ENCODE data around the gene APC.
"Not testable (repeated sequence)": the region's sequence is repeated elsewhere in the genome, so short reads cannot be mapped to it uniquely, and the experiment has no call there.

The APC gene

DNA sequence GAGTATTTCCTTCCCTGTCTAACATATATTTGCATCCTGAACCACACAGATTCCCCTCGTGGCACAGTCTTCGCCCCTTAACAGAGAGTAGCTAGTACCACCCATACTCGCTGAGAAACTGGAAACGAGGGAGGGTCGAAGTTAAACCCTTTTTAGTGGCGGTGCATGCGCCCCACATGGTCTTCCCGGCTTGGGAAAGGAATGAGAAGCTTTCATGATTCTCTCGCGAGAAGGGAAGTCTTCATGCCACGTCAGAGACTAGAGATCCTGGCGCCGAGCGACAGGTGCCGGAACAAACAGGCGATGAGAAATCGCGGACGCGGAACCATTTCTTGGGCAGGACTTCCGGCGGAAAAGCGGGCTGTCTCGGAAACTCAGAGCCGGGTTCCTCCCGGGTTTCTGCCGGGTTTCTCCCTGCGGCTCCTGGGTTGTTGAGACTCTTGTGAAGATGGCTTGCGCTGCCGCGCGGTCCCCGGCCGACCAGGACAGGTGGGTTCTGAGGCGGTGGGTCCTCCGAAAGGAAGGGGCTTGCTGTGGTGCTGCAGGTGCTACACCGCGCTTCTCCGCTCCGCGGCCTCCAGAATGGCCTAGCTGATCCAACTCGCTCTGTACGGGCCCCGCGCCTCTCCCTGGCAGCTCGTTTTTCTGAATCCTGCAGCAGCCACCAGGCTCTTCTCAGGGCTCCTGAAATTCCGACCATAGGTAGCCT lies 123.4 kb downstream of the APC start, which contains the start of gene SRP19:
SRP19 (plus strand) TSS at position 359 of the 709 bp plus-strand sequence; CDS start at position 449, 90 bp downstream.
- peak; percentile 92 for DNase-seq

DNA sequence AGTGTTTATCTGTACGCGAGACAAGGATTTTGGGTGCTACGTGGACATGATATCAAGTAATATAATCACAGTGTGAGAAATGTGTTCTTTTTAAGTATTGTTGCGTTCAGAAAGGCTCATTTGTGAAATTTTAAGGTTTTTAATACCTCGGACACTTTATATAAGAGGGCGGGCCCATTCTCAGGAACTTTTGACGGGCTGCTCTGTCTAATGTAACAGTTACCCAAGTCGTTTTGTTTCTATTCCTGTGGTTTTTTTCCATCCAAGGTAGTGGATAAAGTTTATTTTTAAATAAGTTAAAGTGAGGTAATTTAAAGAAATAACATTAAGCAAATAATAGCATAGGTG lies 123.9 kb downstream of the APC start:
- DNase-seq, result no peak

DNA sequence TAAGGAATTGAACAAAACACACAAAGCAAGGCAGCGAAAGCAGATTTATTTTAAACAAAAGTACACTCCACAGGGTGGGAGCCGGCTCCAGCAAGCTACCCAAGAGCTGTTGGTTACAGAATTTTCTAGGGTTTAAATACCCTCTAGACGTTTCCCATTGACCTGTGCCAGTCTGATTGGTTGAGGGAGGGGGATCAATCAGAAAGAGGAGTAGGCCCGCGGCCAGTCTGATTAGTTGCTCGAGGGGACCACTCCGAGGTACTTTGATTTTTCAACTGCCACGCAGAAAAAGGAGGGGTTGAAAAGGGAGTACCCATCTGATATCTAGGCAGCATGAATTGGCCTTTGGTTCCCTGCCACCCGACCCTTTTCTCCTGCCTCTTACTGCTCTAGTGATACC lies 124.4 kb downstream of the APC start:
- DNase-seq, result no peak

DNA sequence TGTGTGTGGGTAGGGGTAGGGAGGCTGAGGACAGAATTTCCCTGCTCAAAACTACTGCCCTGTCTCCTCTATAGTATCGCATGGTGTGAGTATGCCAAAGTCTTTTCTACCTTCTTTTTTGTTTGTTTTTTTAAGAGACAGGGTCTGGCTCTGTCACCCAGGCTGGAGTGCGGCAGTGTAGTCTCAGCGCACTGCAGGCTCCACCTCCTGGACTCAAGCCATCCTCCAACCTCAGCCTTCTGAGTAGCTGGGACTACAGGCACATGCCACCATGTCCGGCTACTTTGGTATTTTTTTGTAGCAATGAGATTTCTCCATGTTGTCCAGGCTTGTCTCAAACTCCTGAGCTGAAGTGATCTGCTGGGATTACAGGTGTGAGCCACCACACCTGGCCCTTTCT lies 125.9 kb downstream of the APC start:
- DNase-seq, result no peak

DNA sequence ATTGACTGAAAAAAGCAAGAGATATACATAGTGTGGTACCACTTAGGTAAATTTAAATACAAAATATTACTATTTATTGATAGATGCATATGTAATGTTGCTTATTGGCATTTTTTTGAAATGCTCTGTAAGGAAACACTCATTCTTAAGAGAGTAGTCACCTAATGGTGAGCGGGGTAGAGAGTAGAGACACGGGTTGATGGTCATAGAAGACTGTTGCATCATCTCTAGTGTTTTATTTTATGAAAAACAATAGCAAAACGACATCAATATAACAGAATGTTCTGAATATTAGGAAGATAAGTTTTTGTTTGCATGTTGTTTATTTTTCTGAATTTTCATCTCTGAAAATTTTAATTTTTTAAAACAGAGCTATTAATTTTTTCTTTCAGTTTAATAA lies 127.4 kb downstream of the APC start:
- no peak for DNase-seq

DNA sequence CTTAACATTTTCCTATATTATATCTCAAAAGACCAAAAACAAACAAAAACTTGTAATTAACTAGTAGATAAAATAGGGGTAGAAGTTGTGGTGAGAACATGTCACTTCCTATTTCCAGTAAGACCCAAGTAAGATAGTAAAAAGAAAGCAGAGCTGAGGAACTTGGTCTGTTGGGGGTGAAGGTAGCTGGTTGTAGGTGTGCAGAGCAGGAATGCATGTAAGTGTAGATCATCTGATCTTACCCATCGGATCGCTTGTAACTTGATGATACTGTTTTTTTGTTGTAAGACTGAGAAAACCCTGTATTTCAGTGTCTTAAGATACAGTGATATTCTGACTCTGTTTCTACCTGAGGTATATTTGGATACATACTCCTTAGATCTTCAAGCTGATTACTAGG lies 129.1 kb downstream of the APC start:
- DNase-seq, result no peak

DNA sequence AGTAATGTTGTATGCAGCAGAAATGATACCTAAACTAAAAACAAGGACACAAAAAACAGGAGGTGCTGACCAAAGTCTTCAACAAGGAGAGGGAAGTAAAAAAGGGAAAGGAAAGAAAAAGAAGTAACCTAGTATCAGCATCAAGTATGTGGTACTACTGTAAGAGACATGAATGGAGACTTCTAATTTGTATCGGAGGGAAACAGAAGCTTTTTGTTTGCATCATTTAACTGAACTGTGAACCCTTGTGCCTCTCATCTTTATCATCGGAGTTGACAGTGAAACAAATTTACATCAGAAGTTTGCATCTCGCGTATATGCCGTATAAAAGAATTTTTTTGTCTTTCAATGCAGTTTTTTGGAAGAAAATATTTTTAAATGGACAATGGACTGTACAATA lies 129.7 kb downstream of the APC start:
- no peak for DNase-seq

DNA sequence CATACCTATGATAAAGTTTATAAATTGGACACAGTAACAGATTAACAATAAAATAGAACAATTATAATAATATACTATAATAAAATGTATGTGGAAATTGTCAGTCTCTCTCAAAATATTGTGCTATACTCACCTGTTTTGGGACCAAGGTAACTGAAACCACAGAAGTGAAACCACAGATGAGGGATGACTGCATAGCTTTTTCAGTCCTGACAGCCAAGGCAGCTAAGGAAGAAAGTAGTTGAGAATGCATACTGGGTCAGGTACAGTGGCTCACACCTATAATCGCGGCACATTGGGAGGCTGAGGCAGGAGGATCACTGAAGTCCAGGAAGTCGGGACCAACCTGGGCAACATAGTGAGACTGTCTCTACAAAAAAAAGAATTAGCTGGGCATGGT lies 132.3 kb downstream of the APC start:
- peak; percentile 9 for DNase-seq

DNA sequence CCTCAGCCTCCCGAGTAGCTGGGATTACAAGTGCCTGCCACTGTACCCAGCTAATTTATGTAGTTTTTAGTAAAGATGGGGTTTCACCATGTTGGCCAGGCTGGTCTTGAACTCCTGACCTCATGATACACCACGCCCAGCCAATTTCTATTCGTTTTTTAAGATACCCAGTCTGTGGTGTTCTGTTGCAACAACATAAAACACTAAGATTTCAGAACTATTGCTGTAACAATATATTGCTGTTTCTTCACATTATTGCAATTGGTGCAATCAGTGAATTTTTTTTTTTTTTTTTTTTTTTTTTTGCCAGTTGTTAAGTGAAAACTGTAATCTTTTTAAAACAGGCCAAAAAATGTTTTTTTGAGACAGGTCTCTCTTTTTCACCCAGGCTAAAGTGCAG lies 133.3 kb downstream of the APC start:
- no peak for DNase-seq

DNA sequence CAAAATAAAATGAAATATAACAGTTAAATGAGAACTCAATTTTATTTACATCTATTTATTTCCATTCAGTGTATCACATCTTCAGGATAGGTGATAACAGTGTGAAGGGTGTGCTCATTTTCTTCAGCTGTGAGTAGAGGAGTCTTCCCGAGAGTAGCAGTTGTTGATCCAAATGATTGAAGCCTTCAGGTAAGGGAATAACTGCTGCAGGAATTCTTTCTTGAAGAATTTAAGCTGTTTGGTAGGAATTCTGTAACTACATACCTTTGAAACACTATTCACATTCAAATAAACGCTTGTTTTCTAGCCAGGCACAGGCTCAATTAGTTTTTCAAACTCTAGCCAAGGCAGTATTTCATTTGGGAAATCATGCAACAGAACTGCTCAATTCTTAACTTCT lies 138.7 kb downstream of the APC start:
- no peak for DNase-seq

DNA sequence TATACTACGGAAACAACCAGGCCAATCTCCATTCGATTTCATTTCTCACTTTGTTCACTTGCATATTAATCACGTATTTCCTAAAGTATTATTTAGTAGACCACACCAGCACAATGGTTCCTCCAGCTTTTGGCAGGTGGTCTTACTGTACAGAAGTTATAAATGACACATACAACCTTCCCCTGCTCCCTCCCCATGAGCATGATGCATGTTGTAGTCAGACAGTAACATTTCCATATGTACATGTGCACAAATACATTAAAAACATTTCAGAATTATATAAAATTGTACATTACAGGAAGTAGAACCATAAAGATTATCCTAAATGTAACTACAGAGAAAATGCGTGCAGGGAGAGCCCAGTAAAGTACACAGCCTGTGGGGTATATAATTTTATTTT lies 140.4 kb downstream of the APC start:
- DNase-seq, result no peak

DNA sequence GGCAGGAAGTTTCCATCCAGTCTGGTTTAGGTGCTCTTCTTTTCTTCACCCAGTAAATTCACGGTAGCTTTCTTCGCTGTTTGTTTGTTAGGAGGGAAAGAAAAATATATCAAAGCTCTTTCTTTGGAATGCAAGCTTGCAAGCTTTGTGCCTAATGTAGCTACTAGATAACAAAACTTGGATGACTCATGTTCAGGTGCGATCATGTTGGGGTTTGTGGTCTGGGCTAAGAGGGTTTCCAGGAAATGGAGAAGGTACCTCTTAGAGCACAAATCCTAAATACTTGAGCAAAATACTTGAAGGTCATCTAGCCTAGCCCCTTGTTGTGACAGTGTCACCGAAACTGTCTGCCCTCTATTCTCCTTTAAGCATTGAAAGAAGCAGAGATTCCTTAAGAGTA lies 141.1 kb downstream of the APC start:
- DNase-seq, result peak; percentile 59

DNA sequence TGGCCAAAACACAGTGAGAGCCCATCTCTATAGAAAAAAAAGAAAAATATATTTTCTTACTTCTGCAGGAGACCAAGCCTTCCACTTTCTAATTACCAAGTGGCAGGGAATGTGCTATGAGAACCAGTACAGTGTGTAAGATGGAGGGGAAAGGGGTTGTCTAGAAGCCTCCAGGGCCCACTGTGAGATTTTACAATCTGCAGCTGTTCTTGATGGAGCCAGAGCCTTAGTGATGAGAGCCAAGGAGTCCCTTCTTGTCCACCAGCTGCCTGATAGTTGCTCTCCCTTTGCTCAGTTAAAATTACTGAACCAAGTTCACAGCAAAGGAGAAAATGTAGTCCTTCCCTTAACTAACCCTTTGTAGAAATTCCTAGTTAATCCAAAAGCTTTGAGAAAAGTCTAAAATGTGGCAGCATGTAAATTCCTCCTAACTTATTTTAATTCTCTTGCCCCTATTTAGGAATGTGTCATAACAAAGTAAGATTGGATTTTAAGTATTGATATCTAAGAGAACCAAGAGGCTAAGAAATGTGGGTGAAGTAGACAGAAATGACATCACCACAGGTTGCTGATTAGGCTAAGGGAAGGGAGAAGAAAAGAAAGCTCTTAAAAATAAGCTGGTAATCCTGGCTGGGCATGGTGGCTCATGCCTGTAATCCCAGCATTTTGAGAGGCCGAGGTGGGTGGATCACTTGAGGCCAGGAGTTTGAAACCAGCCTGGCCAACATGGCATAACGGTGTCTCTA lies 142.7 kb downstream of the APC start:
- DNase-seq, result no peak

DNA sequence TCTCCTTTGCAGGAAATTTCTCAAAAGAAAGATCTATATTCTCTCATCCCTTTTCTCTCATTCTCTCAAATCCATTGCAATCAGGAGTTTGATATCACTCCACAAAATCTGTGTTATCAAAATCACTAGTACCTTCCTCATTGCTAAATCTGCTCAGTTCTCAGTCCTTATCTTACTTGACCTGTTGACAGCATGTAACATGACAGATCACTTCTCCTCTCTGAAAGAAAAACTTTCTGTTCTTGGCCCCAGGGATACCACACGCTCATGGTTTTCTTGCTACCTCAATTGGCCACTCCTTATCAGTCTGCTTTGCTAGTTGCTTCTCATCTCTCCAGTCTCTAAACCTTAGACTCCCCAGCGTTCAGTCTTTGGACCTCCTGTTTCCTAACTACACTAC lies 145.5 kb downstream of the APC start:
- DNase-seq, result no peak

DNA sequence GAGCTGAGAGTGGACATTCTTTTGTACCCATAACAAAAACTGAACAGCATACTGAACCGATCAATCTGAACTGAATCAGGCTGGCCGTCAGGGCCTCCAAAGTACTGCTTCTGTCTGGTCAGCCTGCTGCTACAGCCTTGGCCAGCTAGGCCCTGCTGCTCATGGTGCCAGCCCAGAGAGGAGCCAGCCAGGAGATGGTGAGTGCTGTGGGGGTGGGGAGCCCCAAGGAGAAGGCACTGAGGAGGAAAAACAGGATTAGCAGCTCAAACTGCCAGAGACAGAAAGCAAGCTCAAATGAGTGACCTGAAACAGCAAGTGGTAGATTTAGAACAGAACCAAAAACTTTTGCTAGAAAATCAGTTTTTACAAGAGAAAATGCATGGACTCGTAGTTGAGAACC lies 147.3 kb downstream of the APC start:
- DNase-seq, result no peak

DNA sequence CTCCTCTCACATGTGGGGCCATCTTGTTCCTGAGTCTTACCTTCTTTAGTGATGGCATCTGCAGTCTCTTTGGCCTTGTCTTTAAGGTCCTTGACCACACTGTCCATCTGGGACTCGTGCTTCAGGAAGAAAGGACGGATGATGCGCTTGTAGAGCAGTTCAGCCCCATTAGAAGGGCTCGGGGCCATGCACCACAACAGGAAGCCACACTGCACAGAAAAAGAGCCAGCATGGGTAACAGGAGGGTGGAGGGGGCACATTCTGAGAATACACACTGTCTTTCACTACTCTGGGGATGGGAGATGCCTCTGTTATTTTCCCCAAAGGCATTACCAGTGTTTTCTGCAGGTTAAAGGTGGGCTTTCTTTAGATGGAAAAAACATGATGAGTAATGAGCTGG lies 149.3 kb downstream of the APC start:
- peak; percentile 38 for DNase-seq

DNA sequence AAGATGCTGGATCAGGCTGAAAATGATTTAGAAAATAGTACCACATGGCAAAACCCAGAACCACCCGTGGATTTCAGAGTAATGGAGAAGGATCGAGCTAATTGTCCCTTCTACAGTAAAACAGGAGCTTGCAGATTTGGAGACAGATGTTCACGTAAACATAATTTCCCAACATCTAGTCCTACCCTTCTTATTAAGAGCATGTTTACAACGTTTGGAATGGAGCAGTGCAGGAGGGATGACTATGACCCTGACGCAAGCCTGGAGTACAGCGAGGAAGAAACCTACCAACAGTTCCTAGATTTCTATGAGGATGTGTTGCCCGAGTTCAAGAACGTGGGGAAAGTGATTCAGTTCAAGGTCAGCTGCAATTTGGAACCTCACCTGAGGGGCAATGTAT lies 154.4 kb downstream of the APC start:
- not testable (repeated sequence) for DNase-seq

DNA sequence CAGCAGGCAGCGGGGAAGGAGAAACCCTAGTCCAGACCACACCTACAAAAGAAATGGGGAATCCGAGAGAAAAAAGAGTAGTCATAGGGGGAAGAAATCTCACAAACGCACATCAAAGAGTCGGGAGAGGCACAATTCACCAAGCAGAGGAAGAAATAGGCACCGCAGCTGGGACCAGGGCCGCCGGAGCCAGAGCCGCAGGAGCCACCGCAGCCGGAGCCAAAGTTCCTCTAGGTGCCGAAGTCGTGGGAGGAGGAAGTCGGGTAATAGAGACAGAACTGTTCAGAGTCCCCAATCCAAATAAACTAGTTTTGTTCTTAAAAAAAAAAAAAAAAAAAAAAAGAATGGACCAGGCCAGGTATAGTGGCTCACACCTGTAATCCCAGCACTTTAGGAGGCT lies 155.1 kb downstream of the APC start:
- DNase-seq, result no peak

DNA sequence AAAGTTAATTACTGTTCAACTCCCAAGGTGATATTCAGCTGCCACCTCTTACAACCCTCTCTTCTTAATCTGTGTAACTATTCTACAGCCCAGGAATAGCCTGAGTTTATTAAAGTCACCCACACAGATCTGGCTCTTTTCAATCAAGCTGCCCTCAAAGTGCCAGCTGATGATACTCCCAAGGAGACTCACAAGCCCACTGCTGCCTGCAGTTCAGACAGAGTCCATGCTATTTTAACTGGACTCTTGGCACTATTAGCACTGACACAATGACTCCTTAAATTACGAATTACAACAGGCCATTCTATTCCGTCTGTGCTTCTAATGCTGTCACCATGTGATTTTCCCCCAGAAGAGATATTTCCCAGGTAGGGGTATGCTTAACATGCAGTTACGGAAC lies 158.0 kb downstream of the APC start:
- no peak for DNase-seq
